ENCODE data around the gene EEF1E1.

GRCh38 chr6:8110117-8110721 lies 7.9 kb upstream of the EEF1E1 start:
- no peak for TF ChIP-seq POLR2A (IDR thresholded peaks at IDR 0.05)
- TF ChIP-seq CTCF (IDR thresholded peaks at IDR 0.05), result no peak

Measured in body of pancreas (tissue), 4 donors.